KG1 (cell line): ENCODE results near the gene LCLAT1.

Experiments
- DNase-seq: peaks from one replicate; lab custom pipeline; 2025; lab: John Stamatoyannopoulos, UW

Gene LCLAT1

GRCh38 chr2:30424231-30424630, 22.8 kb upstream of the LCLAT1 start:
- no peak for DNase-seq

- DNase-seq = no peak
Observed at GRCh38 chr2:30425326-30425725, 21.7 kb upstream of the LCLAT1 start.

DNA sequence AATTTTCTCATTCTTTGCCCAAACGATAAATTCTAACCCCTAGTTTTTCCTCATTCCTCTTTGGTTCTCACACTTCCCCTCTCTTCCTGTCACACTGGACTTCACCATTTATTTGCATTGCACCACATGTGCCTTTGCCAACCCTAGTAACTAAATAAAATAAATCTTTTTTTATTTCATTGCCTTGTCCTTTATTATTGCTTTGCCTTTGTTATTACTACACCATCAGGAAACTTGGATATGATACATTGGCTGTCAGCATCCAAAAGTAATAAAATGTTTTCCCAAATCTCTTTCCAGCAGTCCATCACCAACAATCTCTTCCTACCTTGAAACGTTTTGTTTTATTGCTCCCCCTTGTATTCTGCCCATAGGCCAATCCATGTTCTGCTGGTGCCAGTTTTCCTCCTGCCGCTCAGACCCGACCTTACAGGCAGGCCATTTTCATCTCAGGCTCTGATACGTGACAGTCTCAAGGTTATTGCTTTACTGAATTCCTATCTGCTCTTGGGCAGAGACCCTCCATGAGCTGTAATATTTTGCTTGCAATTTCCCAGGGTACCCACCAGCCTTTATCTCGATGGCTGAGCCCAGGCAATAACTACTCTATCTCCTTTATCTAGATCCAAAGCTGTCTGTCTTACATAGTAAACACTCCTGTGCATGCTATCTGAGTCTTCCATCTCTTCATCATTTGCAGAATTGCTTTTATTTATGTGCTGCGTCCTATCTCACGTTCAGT, 19.3 kb upstream of the LCLAT1 start:
- no peak for DNase-seq

- DNase-seq = no peak
Observed at GRCh38 chr2:30428348-30428662, 18.7 kb upstream of the LCLAT1 start.

GRCh38 chr2:30428827-30429461, 18.1 kb upstream of the LCLAT1 start:
- DNase-seq = no peak

DNA sequence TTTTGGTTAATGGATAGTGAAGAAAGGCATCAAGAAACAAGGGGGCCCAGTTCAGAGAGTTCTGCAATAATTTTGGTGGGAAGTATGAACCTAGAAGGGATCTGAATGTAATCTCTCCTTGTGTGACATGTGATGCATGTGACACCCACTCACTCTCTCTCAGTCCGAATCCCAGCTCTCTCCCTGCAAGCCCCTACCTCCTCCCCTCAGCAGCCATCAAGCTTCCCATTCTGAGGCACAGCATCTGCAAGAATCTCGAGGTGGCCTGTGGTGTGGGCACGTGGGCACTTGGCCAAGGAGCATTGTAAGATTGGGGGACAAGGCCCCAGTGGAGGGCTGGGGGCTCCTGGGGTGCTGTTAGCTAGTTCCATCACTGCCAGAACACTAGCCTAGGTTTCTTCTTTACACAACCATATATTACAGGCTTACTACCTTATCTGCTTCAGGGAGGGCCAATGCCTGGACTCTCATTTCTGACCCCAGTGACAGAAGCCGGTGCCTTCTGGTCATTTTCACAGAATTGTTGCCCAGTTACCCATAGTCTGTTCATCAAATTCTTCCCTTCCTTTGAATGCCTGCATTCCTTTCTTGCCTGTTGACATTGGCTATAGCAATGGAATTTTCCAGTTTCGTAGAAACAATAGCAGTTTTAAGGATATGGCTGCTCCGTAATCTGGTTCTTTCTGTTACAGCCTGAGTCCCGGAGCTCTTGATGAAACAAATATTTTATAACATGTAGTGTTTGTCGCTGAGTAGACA, 13.3 kb upstream of the LCLAT1 start:
- no peak for DNase-seq

DNA sequence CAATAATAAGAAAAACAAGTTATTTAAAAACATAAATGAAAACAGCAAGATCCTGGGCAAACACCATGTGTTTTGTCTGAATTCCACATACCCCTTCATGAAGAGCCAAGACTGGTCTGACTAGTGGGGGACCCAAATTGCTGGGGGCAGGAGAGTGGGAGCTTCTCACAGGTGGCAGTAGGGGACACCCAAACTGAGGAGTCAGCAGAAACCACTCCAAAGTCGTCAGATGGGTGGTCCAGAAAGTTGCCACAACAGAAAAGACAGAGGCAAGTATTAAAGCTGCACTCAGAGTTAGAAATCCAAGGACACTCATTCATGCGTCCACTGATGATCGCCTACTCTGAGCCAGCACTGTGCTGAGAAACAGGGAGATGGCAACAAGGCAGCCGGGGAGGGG, 12.3 kb upstream of the LCLAT1 start:
- no peak for DNase-seq

GRCh38 chr2:30436859-30437435, 10.1 kb upstream of the LCLAT1 start:
- DNase-seq = no peak

- DNase-seq = no peak
Observed at GRCh38 chr2:30437809-30438548, 9.1 kb upstream of the LCLAT1 start.

DNA sequence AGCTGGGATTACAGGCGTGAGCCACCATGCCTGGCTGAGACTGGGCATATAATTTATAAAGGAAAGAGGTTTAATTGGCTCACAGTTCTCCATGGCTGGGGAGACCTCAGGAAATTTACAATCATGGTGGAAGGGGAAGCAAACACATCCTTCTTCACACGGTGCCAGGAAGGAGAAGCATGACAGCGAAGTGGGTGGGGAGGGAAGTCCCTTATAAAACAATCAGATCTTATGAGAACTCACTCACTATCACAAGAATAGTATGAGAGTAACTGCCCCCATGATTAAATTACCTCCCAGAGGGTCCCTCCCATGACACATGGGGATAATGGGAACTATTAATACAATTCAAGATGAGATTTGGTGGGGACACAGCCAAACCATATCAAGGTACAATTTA, 7.8 kb upstream of the LCLAT1 start:
- DNase-seq = no peak

DNA sequence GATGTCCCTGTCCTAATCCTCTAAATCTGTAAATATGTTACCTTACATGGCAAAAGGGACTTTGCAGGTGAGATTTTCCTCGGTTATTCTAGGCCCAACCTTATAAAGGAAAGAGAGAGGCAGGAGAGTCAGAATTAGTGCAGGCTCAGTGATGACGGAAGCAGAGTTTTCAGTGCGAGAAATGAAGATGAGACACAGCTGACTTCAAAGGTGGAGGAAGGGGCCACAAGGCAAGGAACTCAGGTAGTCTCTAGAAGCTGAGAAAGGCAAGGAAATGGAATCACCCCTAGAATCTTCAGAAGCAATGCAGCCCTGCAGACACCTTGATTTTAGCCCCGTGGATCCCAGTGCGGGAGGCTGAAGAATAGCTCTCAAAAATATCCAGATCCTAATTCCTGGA, 7.2 kb upstream of the LCLAT1 start:
- no peak for DNase-seq

- no peak for DNase-seq
Observed at GRCh38 chr2:30441023-30441422, 6.0 kb upstream of the LCLAT1 start.

- DNase-seq = no peak
Observed at GRCh38 chr2:30443081-30443480, 4.0 kb upstream of the LCLAT1 start.

DNA sequence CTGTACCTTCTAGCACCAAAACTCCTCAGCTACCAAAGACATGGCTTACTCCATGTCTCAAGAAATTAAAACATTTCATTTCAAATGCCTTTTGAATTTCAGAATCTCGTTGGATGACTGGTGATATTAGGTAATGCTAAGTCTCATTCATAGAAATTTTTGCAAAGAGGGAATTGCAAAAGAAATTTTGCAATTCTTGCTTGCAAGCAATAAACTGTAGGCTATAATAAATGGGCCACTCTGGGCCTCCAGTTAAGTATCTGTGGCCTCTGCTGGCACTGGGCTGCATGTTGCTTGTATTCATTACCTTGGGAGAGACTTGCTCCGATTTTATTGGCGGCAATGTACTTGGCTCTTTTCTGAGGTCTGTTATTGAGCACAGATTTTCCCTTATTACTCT, 2.8 kb upstream of the LCLAT1 start:
- no peak for DNase-seq

DNA sequence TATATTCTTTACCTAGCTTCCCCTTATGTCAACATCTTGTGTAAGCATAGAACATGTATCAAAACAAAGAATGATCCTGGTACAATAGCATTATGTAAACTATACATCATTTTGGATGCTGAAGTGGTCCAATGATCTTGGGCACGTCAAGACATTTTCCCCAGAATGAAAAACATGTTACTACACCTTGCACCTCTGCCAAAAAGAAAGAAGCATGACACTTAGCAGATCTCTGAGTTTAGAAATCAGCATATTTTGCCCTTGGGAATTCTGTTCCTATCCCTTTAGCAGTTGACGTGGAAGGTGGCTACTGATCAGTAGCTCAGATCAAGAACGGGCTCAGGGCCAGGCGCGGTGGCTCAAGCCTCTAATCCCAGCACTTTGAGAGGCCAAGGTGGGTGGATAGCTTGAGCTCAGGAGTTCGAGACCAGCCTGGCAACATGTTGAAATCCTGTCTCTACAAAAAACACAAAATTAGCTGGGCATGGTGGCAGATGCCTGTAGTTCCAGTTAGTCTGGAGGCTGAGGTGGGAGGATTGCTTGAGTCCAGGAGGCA, 1.7 kb upstream of the LCLAT1 start:
- no peak for DNase-seq

DNA sequence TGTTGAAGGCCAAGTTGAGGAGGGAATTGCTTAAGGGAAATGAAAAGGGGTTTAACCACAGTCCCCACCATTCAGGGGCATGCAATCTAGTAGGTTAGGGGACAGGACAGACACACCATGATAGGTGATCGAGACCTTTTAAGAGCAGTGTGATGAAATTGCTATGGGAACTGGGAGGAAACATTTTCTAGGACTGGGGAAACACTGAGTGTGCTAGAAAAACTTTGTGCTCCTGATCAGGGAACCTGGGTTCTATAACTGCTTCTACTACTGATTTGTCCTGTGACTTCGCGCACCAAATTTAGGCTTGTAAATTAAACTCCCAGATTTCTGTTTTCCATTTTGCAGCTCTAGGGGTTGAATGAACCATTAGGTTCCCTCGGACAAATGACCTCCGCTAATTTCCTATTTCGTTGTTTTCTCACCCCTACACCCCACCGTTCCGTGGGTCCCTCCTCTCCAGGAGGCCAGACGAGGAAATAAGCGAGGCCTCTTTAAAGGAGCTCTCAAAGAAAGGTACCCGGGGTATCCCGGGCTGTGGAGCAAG, 371 bp upstream of the LCLAT1 start:
- no peak for DNase-seq

GRCh38 chr2:30448308-30448707, 1.3 kb downstream of the LCLAT1 start:
- DNase-seq = no peak

- DNase-seq = no peak
Observed at GRCh38 chr2:30448866-30449265, 1.8 kb downstream of the LCLAT1 start.

- no peak for DNase-seq
Observed at GRCh38 chr2:30450025-30450424, 3.0 kb downstream of the LCLAT1 start.

DNA sequence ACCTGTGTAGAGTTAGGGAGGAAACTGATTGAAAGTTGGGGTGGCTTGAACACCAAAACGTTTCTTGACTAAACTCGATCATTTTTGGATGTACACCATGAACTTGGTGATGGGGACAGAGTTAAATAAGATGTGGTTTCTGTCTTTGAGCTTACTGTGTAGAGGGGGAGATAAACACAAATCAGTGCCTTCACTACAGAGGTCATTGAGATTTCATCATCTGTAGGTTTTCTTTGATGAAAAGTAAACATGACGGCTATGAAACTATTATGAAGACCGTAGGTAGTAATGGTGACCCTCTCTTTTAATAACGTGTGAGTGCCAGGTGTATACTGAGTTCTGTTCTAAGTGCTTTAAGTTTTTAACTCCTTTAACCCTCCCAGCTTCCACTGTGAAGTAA, 6.5 kb downstream of the LCLAT1 start:
- DNase-seq = no peak

DNA sequence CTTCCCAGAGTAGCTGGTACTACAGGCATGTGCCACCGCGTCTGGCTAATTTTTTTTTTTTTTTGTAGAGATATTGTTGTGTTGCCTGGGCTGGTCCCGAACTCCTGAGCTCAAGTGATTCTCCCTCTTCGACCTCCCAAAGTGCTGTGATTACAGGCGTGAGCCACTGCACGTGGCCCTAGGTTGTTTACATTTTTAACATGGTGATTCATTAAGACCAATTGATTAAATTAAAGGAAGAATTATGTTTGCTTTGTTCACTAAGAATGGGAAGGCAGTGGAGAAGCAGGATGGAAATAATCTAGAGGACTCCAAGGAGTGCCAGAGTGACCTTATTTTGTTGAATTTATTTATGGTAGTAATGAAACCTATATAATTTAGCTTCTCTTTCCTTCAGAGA, 7.5 kb downstream of the LCLAT1 start:
- no peak for DNase-seq
